Fibroblast of lung (primary cell): ENCODE results near the gene OGFR.

Source experiments
- EZH2 ChIP-seq: IDR thresholded peaks from 2 replicates; pipeline ENCODE4 v1.5.1; 2012; ENCODE audit warnings: low read length, control low read depth, mild to moderate bottlenecking; ENCODE audit errors: missing control alignments
- TF ChIP-seq, protein P1 (sequence below), 2 donors: IDR thresholded peaks in 1 of 2; conservative IDR thresholded peaks in 1 of 2; 1 replicate in 1 of 2; 2 replicates in 1 of 2; pipeline ENCODE4 v1.5.1; 2011 to 2012; ENCODE audit warnings: low read length in 2 of 2, control low read depth in 1 of 2, inconsistent platforms in 1 of 2, low read depth in 1 of 2, mild to moderate bottlenecking in 1 of 2

DNA sequence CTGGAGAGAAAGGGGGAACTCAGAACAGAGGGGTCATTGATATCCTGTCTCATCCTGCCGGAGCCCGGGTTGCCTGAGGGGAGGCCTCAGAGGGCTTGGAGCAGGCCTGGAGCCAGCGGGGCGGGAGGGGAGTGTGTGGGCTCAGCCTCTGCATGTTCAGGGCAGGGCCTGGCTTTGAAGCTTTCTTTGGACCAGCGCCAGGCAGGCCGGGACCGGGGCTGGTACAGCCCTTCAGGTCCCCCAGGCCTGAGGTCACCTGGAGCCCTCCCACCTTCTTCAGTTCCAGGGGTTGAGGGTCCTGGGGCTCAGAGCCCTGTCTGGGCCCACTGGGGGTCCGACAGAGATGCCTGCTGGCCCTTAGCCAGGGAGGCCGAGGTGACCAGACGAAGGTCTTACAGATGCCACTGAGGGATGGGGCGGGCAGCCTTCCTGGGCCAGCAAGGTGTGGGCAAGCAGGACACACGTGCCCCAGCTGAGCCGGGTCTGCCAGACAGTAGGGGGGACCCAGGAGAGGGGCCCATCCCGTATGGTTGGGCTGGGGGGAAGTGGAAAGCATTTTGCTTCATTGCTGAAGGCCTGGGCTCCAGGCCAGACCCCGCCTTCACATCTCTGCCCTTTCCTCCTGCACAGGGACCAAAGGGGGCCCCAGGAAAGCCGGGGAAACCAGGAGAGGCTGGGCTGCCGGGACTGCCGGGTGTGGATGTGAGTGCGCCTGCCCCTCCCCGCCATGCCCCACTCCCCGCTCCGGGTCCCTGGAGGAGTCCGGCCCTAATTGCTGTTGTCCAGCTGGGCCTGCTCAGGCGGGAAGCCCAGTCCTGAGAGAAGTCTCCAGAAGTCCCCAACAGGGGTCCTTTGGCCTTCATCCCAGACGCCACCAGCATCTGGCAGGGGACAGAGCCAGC, 14.2 kb downstream of the OGFR start:
- TF ChIP-seq, protein P1, sequence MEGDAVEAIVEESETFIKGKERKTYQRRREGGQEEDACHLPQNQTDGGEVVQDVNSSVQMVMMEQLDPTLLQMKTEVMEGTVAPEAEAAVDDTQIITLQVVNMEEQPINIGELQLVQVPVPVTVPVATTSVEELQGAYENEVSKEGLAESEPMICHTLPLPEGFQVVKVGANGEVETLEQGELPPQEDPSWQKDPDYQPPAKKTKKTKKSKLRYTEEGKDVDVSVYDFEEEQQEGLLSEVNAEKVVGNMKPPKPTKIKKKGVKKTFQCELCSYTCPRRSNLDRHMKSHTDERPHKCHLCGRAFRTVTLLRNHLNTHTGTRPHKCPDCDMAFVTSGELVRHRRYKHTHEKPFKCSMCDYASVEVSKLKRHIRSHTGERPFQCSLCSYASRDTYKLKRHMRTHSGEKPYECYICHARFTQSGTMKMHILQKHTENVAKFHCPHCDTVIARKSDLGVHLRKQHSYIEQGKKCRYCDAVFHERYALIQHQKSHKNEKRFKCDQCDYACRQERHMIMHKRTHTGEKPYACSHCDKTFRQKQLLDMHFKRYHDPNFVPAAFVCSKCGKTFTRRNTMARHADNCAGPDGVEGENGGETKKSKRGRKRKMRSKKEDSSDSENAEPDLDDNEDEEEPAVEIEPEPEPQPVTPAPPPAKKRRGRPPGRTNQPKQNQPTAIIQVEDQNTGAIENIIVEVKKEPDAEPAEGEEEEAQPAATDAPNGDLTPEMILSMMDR (conservative IDR thresholded peaks at IDR 0.05 in 1 of 2, IDR thresholded peaks at IDR 0.05 in 1 of 2; ENCODE audit: low read depth in 1 of 2, low read length in 2 of 2) = no peak
- no peak for TF ChIP-seq EZH2
